HG02970 (cell line): ENCODE results near the gene AARSD1.
"Not testable (repeated sequence)": the region's sequence is repeated elsewhere in the genome, so short reads cannot be mapped to it uniquely, and the experiment has no call there.

Experiments
- ATAC-seq: cut with Tn5 transposase; IDR thresholded peaks from one replicate; pipeline ENCODE4 v1.9.1; 2021; ENCODE audit warnings: mild to moderate bottlenecking, moderate library complexity, moderate number of reproducible peaks; ENCODE audit not compliant: unreplicated experiment, low FRiP score

AARSD1 gene

GRCh38 chr17:42922294-42922693, 42.0 kb downstream of the AARSD1 start:
- no peak for ATAC-seq

- ATAC-seq = no peak
Measured at GRCh38 chr17:42920922-42921321, 43.3 kb downstream of the AARSD1 start.

- no peak for ATAC-seq
Measured at GRCh38 chr17:42920106-42920900, 44.0 kb downstream of the AARSD1 start.

GRCh38 chr17:42919522-42920077, 44.7 kb downstream of the AARSD1 start:
- not testable (repeated sequence) for ATAC-seq

- ATAC-seq = no peak
Measured at GRCh38 chr17:42918902-42919521, 45.2 kb downstream of the AARSD1 start.

GRCh38 chr17:42917236-42917603, 47.0 kb downstream of the AARSD1 start:
- ATAC-seq = no peak

GRCh38 chr17:42916388-42917235, 47.6 kb downstream of the AARSD1 start:
- ATAC-seq = not testable (repeated sequence)

- not testable (repeated sequence) for ATAC-seq
Measured at GRCh38 chr17:42915288-42915687, 49.0 kb downstream of the AARSD1 start.

GRCh38 chr17:42913981-42914617, 50.2 kb downstream of the AARSD1 start:
- ATAC-seq = no peak

GRCh38 chr17:42913522-42913921, 50.7 kb downstream of the AARSD1 start:
- ATAC-seq = no peak

GRCh38 chr17:42908872-42909700, 55.2 kb downstream of the AARSD1 start:
- ATAC-seq = no peak

- no peak for ATAC-seq
Measured at GRCh38 chr17:42906772-42907446, 57.3 kb downstream of the AARSD1 start.

GRCh38 chr17:42904110-42904469, 60.2 kb downstream of the AARSD1 start:
- ATAC-seq = no peak

- no peak for ATAC-seq
Measured at GRCh38 chr17:42901535-42902229, 62.6 kb downstream of the AARSD1 start.
